Left ventricle myocardium inferior (tissue), 1 donor: Measurements from ENCODE around the gene CCDC74B. TPM values are rescaled to one million over a fixed set of nuclear protein-coding genes. Genes with fewer than 3 reads are reported as not detected.
"Not testable (repeated sequence)": the region's sequence is repeated elsewhere in the genome, so short reads cannot be mapped to it uniquely, and the experiment has no call there.

Source experiments
- DNase-seq: peaks from one replicate; pipeline ENCODE4 v3.0.0-alpha.2; 2020
- H3K27ac ChIP-seq: fragments of 200-600 bp; replicated peaks from 2 replicates; pipeline ENCODE4 v1.8.0; 2021
- H3K27me3 ChIP-seq: fragments of 200-600 bp; 2 replicates; pipeline ENCODE4 v1.8.0; 2021; ENCODE audit warnings: low read depth
- H3K36me3 ChIP-seq: fragments of 200-600 bp; 2 replicates; pipeline ENCODE4 v1.8.0; 2021
- H3K4me1 ChIP-seq: fragments of 200-600 bp; 2 replicates; pipeline ENCODE4 v1.8.0; 2021
- H3K4me3 ChIP-seq: fragments of 200-600 bp; 2 replicates; pipeline ENCODE4 v1.8.0; 2021; ENCODE audit warnings: mild to moderate bottlenecking, moderate library complexity
- H3K9me3 ChIP-seq: fragments of 200-600 bp; replicated peaks from 2 replicates; pipeline ENCODE4 v1.8.0; 2021
- intact Hi-C: fragments of 100-400 bp; cut with micrococcal nuclease; formaldehyde crosslinking; loops from one replicate; pipeline ENCODE4 v1.11.0; 2022
- total RNA-seq: library from RNA; stranded (reverse); fragmentation: NEBNext Ultra II Directional; extraction: Animal tissue kit (Norgen Biotek cat#: 25700); gene quantifications from one replicate; pipeline ENCODE4 v1.2.1, GENCODE V29; 2021
- TF ChIP-seq, protein P1 (sequence below): fragments of 200-600 bp; IDR thresholded peaks from 2 replicates; pipeline ENCODE4 v1.8.0; 2021; ENCODE audit warnings: antibody characterized with exemption, mild to moderate bottlenecking, borderline replicate concordance
- donor health status: DM: no; HTN: yes; CAD: no; lungs with severe emphysema.

CCDC74B gene
- total RNA-seq, 1 donor from 2014 or later: 0.44 TPM

DNA sequence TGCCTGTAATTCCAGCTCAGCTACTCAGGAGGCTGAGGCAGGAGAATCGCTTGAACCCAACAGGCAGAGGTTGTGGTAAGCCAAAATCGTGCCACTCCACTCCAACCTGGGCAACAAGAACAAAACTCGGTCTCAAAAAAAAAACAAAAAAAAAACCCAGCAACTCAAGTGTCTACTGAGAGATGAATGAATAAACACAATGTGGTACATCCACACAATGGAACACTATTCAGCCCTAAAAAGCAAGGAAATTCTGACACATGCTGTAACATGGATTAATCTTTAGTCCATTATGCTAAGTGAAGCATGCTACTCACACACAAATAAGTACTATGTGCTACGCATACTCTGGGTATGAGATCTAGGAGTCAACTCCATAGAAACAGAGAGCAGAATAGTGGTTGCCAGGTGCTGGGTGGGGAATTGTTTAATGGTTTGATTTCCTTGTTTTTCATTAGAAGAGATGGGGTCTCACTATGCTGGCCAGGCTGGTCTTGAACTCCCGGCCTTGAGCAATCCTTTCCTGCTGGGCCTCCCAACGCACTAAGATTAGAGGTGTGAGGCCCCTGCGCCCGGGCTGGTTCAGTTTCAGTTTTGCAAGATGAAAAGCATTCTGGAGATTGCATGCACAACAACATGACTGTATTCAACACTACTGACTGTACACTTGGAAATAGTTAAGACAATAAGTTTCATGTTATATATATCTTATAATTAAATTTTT is 20.5 kb upstream of the CCDC74B start:
- TF ChIP-seq, protein P1, sequence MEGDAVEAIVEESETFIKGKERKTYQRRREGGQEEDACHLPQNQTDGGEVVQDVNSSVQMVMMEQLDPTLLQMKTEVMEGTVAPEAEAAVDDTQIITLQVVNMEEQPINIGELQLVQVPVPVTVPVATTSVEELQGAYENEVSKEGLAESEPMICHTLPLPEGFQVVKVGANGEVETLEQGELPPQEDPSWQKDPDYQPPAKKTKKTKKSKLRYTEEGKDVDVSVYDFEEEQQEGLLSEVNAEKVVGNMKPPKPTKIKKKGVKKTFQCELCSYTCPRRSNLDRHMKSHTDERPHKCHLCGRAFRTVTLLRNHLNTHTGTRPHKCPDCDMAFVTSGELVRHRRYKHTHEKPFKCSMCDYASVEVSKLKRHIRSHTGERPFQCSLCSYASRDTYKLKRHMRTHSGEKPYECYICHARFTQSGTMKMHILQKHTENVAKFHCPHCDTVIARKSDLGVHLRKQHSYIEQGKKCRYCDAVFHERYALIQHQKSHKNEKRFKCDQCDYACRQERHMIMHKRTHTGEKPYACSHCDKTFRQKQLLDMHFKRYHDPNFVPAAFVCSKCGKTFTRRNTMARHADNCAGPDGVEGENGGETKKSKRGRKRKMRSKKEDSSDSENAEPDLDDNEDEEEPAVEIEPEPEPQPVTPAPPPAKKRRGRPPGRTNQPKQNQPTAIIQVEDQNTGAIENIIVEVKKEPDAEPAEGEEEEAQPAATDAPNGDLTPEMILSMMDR: no peak
- peaks cover 75% of the 10 kb centered on the region for H3K36me3 ChIP-seq

DNA sequence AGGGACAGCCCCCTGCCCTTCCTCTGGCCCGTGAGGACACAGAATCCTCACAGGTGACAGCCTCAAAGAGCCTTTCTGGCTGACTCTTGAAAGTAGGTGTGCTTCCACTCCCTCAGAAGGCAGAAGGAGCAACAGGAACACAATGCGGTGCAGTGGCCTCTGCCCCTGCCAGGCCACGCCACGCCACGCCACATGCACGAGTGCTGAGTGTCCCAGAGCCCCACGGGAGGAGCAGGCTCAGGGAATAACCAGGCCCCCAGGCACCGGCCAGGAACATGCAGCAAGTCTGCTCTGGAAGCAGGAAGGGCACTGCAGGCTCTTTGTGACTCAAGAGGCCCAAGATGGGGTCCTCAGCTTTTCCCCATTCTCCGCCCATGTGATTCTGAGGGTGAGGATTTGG is 18.1 kb upstream of the CCDC74B start:
- intact Hi-C loops: no loop called here
- peaks cover 10% of the 10 kb centered on the region for H3K4me1 ChIP-seq
- TF ChIP-seq, protein P1: no peak
- H3K4me3 ChIP-seq: no peak overlapping the region
- H3K27me3 ChIP-seq: no peaks in the 10 kb centered on the region
- DNase-seq: no peak
- H3K36me3 ChIP-seq: peaks cover 71% of the 10 kb centered on the region
- no peak overlapping the region for H3K27ac ChIP-seq
- H3K9me3 ChIP-seq: no peaks in the 10 kb centered on the region

More for the DNA sequence above, 20.5 kb upstream of the CCDC74B start:
- Histone ChIP-seq H3K9me3 (no peaks in the 10 kb centered on the region), H3K4me3 (no peak overlapping the region), H3K27me3 (no peaks in the 10 kb centered on the region), H3K27ac (no peak overlapping the region), H3K4me1 (peaks cover 4% of the 10 kb centered on the region)
- intact Hi-C loops: no loop called here
- no peak for DNase-seq

DNA sequence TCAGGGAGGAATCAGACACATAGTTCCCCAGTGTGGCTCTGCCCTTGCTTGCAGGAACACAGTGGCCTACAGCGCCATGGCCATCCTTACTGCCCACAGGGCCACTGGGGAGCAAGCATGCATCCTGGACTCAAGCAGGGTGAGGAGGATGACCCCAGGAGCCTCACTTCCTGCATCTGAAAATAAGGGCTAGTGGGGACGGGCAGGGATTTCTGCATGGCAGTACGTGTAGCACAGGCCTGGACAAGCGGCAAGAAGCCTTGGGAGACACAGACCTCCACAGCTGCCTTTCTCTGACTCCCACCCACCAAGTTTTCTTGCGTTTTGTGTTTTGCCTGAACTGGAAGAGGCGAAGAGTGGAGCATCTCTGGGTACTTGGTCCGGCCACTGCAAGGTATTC is 17.6 kb upstream of the CCDC74B start:
- H3K27me3 ChIP-seq, DNase-seq, H3K4me3 ChIP-seq, H3K9me3 ChIP-seq, H3K27ac ChIP-seq, H3K4me1 ChIP-seq, intact Hi-C loops: not testable (repeated sequence)
- H3K36me3 ChIP-seq: peaks cover 67% of the 10 kb centered on the region

DNA sequence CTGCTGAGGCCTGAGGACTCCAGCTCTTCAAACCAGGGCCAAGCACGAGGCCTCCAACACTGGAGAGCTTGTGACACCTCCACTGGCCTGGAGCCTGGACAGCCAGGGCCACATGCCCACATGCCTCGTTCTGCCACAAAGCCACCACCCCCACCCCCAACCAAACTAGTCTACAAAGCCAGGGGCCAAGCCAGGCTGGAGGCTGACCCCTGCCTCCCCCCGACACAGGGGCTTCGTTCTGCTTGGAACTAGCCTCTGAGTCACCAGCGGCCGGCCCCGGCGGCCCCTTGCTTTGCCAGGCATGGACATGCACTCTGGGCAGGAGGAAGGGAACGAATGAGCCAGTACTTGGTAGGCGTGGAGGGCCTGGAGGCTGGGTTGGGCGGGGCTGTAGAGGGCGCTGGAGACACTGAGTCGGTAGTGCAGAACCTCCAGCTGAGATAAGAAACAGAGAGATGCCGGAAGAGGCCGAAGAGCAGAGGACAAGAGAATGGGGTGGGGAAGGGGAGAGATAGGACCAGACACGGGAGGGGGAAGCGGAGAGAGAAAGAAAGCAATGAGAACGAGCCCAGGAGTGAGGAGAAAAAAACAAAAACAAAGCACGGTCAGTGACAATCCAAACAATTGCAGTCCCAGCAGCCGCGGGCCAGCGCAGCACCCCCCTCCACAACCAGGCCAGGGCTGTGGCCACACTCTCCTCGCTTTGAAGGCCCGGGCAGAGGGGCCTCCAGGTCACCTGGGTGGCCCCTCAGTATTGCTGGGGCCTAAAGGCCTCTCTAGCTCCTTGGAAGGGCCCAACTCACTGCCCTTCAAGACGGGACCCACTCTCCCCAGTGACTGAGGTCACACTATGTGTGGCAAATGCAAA is 16.2 kb upstream of the CCDC74B start:
- peak overlapping the region; percentile 75 for H3K27ac ChIP-seq
- peaks cover 52% of the 10 kb centered on the region for H3K36me3 ChIP-seq
- H3K4me1 ChIP-seq, intact Hi-C loops, H3K4me3 ChIP-seq, H3K27me3 ChIP-seq, H3K9me3 ChIP-seq: not testable (repeated sequence)
- DNase-seq: peak; percentile 65

DNA sequence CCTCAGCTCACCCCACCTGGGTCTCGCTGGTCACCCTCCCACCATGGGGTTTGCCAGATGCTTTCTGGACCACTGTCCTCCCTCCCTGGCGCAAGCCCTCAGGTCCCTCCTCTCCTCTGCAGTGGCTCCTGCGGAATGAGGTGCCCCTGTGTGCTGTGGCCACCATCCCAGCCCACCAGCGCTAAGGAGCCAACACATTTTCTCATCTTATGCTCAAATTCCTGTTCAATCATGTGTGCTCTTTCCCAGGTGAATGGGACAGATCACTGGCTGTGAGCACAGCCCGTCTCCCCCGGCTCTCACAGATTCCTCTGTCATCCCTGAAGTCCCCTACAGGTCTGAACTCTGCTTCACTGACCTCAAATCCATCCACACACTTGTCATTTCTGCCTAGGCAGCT is 15.2 kb upstream of the CCDC74B start:
- H3K4me3 ChIP-seq: no peak overlapping the region
- no peak for DNase-seq
- intact Hi-C loops: no loop called here
- no peaks in the 10 kb centered on the region for H3K9me3 ChIP-seq
- no peaks in the 10 kb centered on the region for H3K27me3 ChIP-seq
- H3K4me1 ChIP-seq: peaks cover 10% of the 10 kb centered on the region
- H3K36me3 ChIP-seq: peaks cover 46% of the 10 kb centered on the region
- peak overlapping the region; percentile 75 for H3K27ac ChIP-seq
- TF ChIP-seq, protein P1: no peak

DNA sequence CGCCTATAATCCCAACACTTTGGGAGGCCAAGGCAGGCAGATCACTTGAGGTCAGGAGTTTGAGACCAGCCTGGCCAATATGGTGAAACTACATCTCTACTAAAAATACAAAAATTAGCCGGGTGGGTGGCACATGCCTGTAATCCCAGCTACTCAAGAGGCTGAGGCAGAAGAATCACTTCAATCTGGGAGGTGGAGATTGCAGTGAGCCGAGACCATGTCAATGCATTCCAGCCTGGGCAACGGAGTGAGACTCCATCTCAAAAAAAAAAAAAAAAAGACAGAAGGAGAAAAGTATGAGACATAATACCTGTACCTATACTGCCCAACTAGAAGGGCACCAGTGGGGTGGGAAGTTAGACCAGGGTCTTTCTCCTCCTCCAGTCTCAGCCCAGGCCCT is 14.5 kb upstream of the CCDC74B start:
- H3K4me3 ChIP-seq, H3K27ac ChIP-seq, H3K4me1 ChIP-seq, DNase-seq, H3K27me3 ChIP-seq, intact Hi-C loops, H3K9me3 ChIP-seq: not testable (repeated sequence)
- H3K36me3 ChIP-seq: peaks cover 46% of the 10 kb centered on the region

DNA sequence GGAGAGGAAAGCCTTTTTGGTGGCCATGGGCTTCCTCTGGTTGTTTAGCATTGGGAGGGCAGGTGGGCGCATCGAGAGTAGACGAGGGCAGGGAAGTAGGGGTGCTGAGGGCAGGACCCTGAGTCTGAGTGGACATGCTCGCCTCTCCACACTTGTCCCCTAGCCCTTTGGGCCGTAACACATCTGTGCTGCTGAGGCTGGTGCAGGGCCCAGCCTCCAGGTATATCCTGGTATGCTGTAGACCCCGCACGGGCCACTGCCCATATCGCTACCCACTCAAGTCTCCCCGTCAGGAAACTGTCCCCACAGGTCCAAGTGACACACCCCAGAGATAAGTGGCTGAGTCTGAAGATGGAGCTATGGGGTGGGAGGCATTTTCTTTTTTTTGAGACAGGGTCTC is 13.7 kb upstream of the CCDC74B start:
- no peak for DNase-seq
- Histone ChIP-seq H3K9me3 (no peaks in the 10 kb centered on the region), H3K4me1 (peaks cover 10% of the 10 kb centered on the region), H3K36me3 (peaks cover 44% of the 10 kb centered on the region), H3K27me3 (no peaks in the 10 kb centered on the region), H3K27ac (no peak overlapping the region), H3K4me3 (no peak overlapping the region)
- intact Hi-C loops: no loop called here
- TF ChIP-seq, protein P1: no peak

DNA sequence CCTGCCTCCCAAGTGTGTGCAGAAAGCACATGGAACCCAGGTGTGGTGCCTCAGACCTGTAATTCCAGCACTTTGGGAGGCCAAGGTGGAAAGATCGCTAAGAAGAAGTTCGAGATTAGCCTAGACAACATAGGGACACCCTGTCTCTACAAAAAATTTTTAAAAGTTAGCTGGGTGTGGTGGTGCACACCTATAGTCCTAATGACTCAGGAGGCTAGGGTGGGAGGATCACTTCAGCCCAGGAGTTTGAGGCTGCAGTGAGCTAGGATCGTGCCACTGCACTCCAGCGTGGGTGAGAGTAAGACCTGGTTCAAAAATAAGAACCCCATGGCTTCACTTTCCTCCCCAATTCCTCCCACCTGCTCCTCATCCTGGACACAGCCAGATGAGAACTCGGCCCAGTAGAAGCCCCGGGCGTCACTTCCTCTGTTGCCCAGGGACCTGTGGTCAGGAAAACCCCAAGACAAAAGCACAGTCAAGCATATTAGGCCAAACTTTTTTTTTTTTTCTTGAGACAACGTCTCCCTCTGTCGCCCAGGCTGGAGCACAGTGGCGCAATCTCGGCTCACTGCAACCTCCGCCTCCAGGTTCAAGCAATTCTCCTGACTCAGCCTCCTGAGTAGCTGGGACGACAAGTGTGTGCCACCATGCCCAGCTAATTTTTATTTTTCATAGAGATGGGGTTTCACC is 13.1 kb upstream of the CCDC74B start:
- DNase-seq, intact Hi-C loops, H3K4me1 ChIP-seq, H3K27ac ChIP-seq, H3K4me3 ChIP-seq, H3K27me3 ChIP-seq, H3K9me3 ChIP-seq: not testable (repeated sequence)
- H3K36me3 ChIP-seq: peaks cover 43% of the 10 kb centered on the region

DNA sequence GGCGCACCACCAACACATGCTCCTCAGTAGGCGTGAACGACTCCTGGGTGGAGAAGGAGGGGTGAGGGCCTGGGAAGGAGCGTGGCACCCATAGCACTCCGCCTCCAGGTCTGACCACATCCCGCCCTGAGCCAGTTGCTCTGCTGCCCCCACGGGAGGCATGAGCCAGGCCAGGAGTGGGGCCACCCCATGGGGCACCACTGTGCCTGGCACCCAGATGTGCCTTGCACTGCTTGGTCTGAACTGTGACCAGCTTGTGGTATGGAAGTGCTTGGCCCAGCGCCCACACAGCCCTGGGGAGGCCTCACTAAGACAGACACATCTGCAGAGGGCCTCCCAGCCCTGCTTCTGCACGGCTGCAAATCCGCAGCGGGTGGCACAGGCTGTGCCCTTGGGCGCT is 12.4 kb upstream of the CCDC74B start:
- peaks cover 43% of the 10 kb centered on the region for H3K36me3 ChIP-seq
- H3K9me3 ChIP-seq, H3K27me3 ChIP-seq, DNase-seq, H3K4me3 ChIP-seq, H3K27ac ChIP-seq, intact Hi-C loops, H3K4me1 ChIP-seq: not testable (repeated sequence)
